Uterus (tissue), 2 donors: ENCODE results near the gene MSTO1.
"Not testable (repeated sequence)": the region's sequence is repeated elsewhere in the genome, so short reads cannot be mapped to it uniquely, and the experiment has no call there.

ENCODE experiments used
- CTCF ChIP-seq, 4 experiments: fragments of 200-600 bp in 2 of 4; fragments of 450-650 bp in 2 of 4; sonication (generic) in 2 of 4; IDR thresholded peaks; one replicate each; pipeline ENCODE4 v1.5.1; 2016 to 2019; ENCODE audit warnings: antibody characterized with exemption in 4 of 4, mild to moderate bottlenecking in 2 of 4, moderate library complexity in 1 of 4
- POLR2A ChIP-seq, 2 donors: fragments of 450-650 bp; IDR thresholded peaks; one replicate each; pipeline ENCODE4 v1.6.1; 2016; ENCODE audit warnings: antibody characterized with exemption in 2 of 2, mild to moderate bottlenecking in 1 of 2, moderate library complexity in 1 of 2

GRCh38 chr1:155626428-155626827 lies 16.4 kb downstream of the MSTO1 start:
- not testable (repeated sequence) for TF ChIP-seq CTCF, POLR2A (IDR thresholded peaks at IDR 0.05)
